Central memory CD8-positive, alpha-beta T cell (primary cell): Measurements from ENCODE around the gene FAM20C.

Experiments used
- ATAC-seq: fragments of 150-1000 bp; cut with Tn5 transposase; replicated peaks from 2 replicates; pipeline ENCODE4 v1.10.0; 2022; ENCODE audit warnings: mild to moderate bottlenecking, moderate FRiP score, moderate number of reproducible peaks; ENCODE audit not compliant: poor library complexity, severe bottlenecking; ENCODE audit errors: extremely low read depth
- DNase-seq, 2 donors: peaks; one replicate each; pipeline ENCODE4 v3.0.0; 2021; ENCODE audit warnings: low spot score in 2 of 2
- H3K27ac Mint-ChIP-seq: one replicate; pipeline ENCODE4 v1.8.0; 2022; ENCODE audit warnings: low read depth, mild to moderate bottlenecking, moderate library complexity, mixed read lengths
- H3K27me3 Mint-ChIP-seq: one replicate; pipeline ENCODE4 v1.8.0; 2022; ENCODE audit warnings: mixed read lengths
- H3K36me3 Mint-ChIP-seq: one replicate; pipeline ENCODE4 v1.8.0; 2022; ENCODE audit warnings: mild to moderate bottlenecking, moderate library complexity, mixed read lengths; ENCODE audit not compliant: insufficient read depth
- H3K4me1 Mint-ChIP-seq: one replicate; pipeline ENCODE4 v1.8.0; 2022; ENCODE audit warnings: mixed read lengths
- H3K4me3 Mint-ChIP-seq: one replicate; pipeline ENCODE4 v1.8.0; 2022; ENCODE audit warnings: mild to moderate bottlenecking, moderate library complexity, mixed read lengths
- H3K9me3 Mint-ChIP-seq: one replicate; pipeline ENCODE4 v1.8.0; 2022; ENCODE audit warnings: mixed read lengths

The FAM20C gene

DNA sequence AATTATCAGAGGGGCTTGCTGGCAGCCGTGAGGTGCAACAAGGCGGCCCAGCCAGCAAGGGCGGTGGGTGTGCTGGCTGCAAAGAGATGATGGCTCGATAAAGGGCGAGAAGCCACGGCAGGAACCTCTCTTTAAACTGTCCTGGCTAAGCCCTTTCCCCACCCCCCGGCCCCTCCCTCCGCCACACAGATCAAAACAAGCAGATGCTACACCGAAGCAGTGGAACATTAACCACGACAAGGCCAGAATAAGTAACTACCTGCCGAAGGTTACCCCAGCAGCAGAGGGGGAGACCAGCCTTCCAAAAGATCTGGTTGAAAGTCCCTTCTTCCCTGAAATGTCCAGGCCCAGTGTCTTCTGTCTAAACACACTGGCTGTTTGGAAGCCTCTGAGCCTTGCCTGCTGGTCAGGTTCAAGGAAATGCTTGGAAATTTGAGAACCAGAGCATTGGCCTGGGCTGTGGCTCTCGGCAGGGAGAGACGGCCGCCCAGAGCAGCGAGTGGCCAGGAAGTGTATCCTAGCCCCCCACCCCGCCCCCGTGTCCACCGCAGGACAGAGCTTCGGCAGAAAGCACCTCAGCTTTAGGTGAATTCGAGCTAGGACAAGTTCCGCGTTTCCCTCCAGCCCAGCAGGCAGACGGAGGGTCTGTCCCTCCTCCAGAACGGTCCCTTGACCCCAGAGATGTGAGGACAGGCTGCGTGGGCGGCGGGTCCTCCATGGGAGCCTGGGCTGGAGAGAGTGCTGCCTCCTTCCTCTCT, 2.1 kb downstream of the FAM20C start:
- ATAC-seq (no peak), DNase-seq (no peak)
- no peaks in the 10 kb centered on the region for H3K9me3 Mint-ChIP-seq
- no peaks in the 10 kb centered on the region for H3K4me1 Mint-ChIP-seq
- H3K4me3 Mint-ChIP-seq, result peak overlapping the region; percentile 24
- peaks cover 4% of the 10 kb centered on the region for H3K36me3 Mint-ChIP-seq
- H3K27me3 Mint-ChIP-seq, result peaks cover 36% of the 10 kb centered on the region
- H3K27ac Mint-ChIP-seq, result no peak overlapping the region

DNA sequence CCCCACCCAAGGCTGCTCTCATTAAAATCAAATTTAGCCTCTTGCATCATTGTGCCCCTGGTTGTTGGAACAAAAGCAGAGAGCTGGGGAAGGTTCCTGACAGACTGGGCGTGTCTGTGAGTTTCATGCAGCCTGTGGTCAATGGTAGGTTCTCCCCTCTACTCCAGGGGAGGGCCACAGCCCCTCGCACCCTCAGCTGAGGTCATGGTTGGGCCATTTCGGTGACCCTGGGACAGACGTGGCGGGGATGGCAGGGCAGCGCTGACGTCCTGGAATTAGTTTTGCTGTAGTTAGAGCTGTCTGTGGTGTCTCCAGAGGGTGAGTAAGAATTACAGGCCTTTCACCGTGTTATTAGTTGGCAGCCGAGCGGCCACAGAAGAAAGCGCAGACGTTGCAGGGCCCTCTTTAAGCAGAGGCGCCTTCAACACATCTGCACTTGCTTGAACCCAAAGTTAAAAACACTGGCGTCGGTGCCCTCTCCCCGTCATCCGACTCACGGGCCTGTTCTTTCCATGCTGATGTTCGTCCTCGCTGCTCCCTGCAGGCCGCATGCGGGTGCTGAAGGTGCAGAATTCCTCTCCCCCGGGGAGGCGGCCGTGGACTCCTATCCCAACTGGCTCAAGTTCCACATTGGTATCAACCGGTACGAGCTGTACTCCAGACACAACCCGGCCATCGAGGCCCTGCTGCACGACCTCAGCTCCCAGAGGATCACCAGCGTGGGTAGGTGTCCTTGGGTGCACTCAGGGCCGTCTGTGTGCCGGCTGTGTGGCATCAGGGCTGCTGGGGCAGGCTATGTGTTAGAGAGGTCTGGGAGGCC, 2.8 kb downstream of the FAM20C start:
- Mint-ChIP-seq H3K27me3 (peaks cover 28% of the 10 kb centered on the region), H3K9me3 (no peaks in the 10 kb centered on the region), H3K4me1 (no peaks in the 10 kb centered on the region), H3K36me3 (peaks cover 4% of the 10 kb centered on the region), H3K27ac (no peak overlapping the region), H3K4me3 (no peak overlapping the region)
- ATAC-seq (no peak), DNase-seq (no peak)

DNA sequence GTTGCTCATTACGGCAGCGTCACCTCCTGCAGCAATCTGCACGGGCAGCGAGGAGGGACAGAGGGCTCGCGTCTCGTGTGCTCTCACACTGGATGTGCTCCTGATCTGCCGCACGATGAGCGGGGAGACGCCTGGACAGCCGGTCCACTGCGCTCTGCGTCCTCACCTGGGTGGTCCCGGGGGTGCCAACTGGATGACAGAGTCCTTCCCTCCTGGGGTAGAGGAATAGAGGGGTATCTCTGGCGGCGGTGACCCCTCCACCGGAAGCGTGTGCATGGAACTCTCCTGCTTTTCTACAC, 3.4 kb downstream of the FAM20C start:
- Mint-ChIP-seq H3K27me3 (peaks cover 26% of the 10 kb centered on the region), H3K36me3 (peaks cover 4% of the 10 kb centered on the region), H3K9me3 (no peaks in the 10 kb centered on the region), H3K4me1 (no peaks in the 10 kb centered on the region), H3K4me3 (no peak overlapping the region), H3K27ac (no peak overlapping the region)
- no peak for DNase-seq
- no peak for ATAC-seq

DNA sequence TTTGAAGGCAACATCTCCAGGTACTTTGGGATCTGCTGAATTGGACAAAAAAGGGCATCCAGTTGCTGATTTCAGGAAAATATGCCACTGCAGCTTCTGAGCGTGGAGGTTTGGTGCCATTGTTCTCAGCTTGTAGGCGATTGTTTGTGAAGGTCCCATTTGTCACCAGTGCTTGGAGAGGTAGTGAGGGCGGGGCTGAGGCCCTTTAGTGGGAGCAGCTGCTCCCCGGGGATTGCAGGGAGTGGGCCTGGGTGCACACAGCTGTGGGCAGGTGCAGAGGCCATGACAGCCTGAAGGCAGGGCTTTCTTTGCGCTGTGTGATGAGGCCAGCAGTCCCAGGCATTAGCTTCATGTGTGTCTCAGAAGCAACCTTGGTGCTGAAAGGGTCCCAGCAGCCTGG, 3.9 kb downstream of the FAM20C start:
- DNase-seq (no peak), ATAC-seq (no peak)
- H3K27me3 Mint-ChIP-seq, result peaks cover 26% of the 10 kb centered on the region
- H3K4me3 Mint-ChIP-seq, result no peak overlapping the region
- no peaks in the 10 kb centered on the region for H3K4me1 Mint-ChIP-seq
- no peak overlapping the region for H3K27ac Mint-ChIP-seq
- H3K36me3 Mint-ChIP-seq, result peaks cover 4% of the 10 kb centered on the region
- no peaks in the 10 kb centered on the region for H3K9me3 Mint-ChIP-seq

DNA sequence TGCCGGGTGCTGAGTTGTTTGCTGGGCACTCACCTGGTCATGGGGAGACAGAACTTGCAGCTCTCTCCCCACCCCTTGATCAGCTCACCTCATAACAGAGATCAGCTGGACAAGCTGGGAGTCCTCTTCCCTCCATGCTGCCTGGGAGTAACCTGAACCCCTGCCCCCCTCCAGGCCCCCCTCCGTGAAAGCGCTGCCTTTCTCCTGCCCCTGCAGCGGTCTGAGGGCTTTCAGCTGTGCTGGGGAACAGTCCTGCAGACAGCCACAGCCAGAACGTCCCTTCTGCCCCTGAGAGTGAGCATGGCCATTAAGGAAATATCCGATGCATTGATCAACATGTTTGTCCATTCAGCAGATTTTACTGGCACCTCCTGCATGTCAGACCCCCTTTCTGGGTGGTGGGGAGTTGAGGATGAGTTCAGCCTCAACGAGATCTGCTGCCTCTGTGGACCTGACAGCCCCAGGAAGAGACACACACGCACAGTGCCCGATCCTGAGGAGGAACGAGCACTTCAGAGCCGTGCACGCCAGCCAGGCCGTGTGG, 4.5 kb downstream of the FAM20C start:
- no peak for ATAC-seq
- no peak for DNase-seq
- Mint-ChIP-seq H3K27ac (no peak overlapping the region), H3K9me3 (no peaks in the 10 kb centered on the region), H3K4me3 (no peak overlapping the region), H3K27me3 (peaks cover 32% of the 10 kb centered on the region), H3K4me1 (no peaks in the 10 kb centered on the region), H3K36me3 (peaks cover 4% of the 10 kb centered on the region)

DNA sequence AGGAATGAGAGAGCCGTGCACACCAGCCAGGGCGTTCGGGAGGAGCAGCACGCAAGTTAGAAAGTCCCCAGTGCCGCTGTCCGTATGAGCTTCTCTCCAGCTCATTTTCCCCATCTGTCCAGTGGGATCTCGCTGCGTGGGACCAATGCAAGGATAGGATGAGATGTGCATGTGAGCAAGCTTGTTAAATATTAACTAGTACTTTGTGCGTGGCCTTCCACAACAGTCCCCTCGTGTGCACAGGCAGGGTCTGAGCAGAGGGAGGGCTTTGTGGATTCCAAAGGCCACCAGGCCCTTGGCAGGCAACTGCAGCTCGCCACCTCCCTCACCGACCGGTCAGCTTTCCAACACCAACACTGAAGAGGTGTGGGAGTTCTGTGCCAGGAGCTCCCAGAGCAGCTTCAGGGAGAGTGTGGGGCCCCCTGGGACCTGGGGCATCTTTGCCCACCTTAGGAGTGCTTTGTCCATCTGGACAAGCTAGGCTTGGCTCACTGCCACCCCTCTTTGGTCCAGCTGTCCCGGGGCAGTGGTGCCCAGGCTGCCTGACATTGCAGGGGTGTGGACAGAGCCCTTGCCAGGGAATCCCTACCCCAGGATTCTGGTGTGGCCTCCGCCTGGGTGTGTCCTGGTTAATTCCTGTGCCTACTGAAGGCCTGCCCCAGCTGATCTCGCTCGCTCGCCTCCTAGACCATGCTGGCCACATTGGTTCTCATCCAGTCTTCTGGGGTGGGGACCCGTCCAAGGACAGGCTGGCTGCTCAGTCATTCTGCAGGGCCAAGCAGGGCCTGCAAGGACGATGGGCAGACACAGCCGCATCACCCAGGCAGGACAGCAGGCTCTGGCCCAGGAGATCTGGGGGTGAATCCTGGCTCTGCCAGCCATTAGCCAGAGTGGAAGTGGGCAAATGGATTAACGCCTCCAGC, 5.3 kb downstream of the FAM20C start:
- Mint-ChIP-seq H3K36me3 (peaks cover 4% of the 10 kb centered on the region), H3K27me3 (peaks cover 40% of the 10 kb centered on the region), H3K4me3 (no peak overlapping the region), H3K9me3 (no peaks in the 10 kb centered on the region), H3K27ac (no peak overlapping the region), H3K4me1 (no peaks in the 10 kb centered on the region)
- DNase-seq, result no peak
- no peak for ATAC-seq

DNA sequence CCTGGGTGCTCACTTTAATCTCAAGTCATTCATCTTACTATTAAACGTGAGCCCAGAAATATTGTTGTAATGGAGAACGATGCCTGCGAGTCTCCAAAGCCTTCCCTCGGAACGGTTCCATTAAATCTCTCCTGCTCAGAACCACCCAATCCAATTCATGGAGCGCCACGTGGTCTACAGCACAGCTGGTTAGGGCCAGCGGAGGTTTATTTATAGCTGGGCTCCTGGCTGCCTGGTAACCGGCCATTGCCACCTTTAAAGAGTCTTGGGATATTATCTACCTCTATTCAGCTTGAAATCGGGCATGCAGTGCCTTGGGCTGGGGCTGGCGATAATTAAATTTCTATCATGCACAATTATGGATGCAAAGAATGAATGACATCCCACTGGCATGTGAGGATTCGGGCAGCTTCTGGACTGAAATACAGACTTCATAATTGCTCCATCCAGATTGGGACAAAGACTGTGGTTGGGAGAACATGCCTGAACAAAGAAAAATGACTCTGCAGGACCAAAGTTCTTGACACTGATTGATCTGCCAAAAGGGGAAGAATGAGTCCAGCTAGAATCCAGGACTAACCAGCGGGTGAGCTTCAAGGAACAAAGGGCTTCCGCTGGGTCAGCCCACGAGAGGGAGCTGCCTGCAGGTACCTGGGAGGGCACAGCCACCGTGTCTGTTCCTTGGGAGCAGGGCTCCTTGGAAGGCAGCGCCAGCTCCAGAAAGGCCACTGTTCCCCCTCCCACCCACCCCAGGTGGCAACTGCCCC, 7.3 kb downstream of the FAM20C start:
- no peaks in the 10 kb centered on the region for H3K4me1 Mint-ChIP-seq
- H3K9me3 Mint-ChIP-seq, result no peaks in the 10 kb centered on the region
- no peak overlapping the region for H3K4me3 Mint-ChIP-seq
- peaks cover 4% of the 10 kb centered on the region for H3K36me3 Mint-ChIP-seq
- DNase-seq, result no peak
- no peak for ATAC-seq
- H3K27me3 Mint-ChIP-seq, result peaks cover 40% of the 10 kb centered on the region
- no peak overlapping the region for H3K27ac Mint-ChIP-seq

DNA sequence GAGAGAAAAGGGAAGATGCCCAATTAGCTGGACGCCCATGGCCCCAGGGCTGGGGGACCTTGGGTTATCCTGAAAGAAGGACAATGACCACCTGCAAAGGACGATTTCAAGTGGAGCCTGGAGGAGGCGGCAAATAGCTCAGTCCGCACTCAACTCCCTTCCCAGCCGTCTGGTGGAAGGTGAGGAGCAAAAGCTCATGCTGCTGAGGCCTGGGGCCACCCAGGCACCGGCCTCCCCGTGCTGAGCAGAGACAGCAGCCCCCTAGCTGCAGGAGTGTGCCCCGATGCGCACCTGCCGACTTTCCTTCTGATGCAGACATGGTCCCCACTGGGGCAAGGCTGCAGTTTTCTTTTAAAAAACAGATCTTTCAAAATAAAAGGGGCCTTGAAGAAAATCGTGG, 7.9 kb downstream of the FAM20C start:
- peaks cover 4% of the 10 kb centered on the region for H3K36me3 Mint-ChIP-seq
- ATAC-seq, result no peak
- H3K4me3 Mint-ChIP-seq, result no peak overlapping the region
- no peak overlapping the region for H3K27ac Mint-ChIP-seq
- H3K4me1 Mint-ChIP-seq, result no peaks in the 10 kb centered on the region
- DNase-seq, result no peak
- H3K27me3 Mint-ChIP-seq, result peaks cover 34% of the 10 kb centered on the region
- H3K9me3 Mint-ChIP-seq, result no peaks in the 10 kb centered on the region

DNA sequence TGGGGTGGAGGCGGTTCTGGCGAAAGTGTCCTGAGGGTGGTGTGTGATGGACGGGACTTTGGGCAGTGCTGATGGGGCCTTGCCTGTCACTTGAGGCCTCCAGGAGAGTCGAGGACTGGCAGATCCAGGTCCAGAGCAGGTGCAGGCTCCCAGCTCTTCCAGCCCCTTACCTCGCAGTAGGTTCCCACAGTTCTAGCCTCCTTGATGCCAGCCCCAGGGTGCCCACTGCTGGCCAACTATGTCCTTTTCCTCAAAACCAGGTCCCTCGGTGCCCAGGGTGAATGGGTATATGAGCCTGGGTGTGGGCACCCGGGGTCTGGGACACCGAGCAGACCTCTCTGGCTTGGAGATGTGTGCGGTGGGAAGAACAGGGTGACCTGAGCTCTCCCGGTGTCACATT, 8.3 kb downstream of the FAM20C start:
- no peaks in the 10 kb centered on the region for H3K9me3 Mint-ChIP-seq
- no peak for DNase-seq

DNA sequence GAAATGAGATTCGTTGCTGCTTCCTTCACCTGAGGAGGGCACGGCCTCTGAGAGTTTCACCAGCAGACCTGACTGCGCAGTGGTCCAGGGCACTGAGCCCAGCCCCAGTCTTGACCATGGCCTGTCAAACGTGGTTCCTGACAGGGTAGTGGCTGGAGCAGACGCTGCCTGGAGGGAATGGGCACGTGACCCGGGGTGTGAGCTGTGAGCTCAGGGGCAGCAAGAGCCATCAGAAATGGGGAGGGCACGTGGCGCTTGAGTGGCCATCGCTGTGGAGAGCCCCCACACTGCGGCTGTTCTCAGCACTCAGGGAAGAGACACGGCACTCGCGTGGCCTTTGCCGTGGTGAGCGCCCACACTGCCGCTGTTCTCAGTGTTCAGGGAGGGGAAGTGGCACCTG, 12.0 kb downstream of the FAM20C start:
- ATAC-seq, result no peak
- Mint-ChIP-seq H3K27me3 (peaks cover 16% of the 10 kb centered on the region), H3K36me3 (peaks cover under 1% of the 10 kb centered on the region), H3K27ac (no peak overlapping the region), H3K9me3 (no peaks in the 10 kb centered on the region), H3K4me1 (no peaks in the 10 kb centered on the region), H3K4me3 (no peak overlapping the region)
- no peak for DNase-seq

More for the DNA sequence above, 8.3 kb downstream of the FAM20C start:
- Mint-ChIP-seq H3K27ac (no peak overlapping the region), H3K4me3 (no peak overlapping the region), H3K36me3 (peaks cover 4% of the 10 kb centered on the region), H3K4me1 (no peaks in the 10 kb centered on the region), H3K27me3 (peaks cover 30% of the 10 kb centered on the region)
- no peak for ATAC-seq

DNA sequence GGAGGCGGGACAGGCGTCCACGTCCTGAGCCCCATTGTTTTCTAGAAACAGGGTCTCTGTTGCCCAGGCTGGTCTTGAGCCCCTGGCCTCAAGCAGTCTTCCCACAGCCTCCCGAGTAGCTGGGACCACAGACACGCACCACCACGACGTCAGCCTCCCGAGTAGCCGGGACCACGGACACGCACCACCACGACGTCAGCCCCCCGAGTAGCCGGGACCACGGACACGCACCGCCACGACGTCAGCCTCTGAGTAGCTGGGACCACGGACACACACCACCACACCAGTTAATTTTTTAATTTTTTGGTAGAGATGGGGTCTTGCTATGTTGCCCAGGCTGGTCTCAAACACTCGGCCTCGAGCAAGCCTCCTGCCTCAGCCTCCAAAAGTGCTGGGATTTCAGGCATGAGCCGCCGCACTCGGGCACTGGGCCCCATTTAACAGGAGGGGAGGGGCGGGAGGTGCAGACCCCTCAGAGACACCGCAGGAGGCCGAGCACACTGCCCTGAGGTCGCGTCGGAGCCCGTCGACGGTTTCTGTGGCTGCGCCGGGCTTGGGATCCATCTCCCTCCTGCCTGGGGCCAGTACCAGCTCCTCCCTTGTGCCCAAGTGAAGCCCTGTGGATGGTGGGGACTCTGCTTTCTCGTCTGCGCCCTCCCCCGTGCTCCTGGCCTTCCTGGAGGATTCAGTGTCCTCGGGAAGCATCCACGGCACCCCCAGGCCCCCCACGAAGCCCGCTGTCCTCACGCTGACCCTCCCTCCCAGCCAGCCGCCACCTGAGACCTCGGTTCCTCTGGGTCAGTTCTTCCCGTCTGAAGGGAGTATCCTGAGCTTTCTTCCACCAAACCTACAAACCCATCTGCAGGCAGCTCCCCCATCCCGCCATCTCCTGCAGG, 13.0 kb downstream of the FAM20C start:
- Mint-ChIP-seq H3K27me3 (peaks cover 16% of the 10 kb centered on the region), H3K27ac (no peak overlapping the region), H3K9me3 (no peaks in the 10 kb centered on the region), H3K4me3 (no peak overlapping the region), H3K4me1 (no peaks in the 10 kb centered on the region), H3K36me3 (no peaks in the 10 kb centered on the region)
- ATAC-seq, result no peak
- DNase-seq, result no peak
